ENCODE results near the gene ARHGAP27. TPM values are rescaled to one million over a fixed set of nuclear protein-coding genes. Genes with fewer than 3 reads are reported as not detected.
"Not testable (repeated sequence)": the region's sequence is repeated elsewhere in the genome, so short reads cannot be mapped to it uniquely, and the experiment has no call there.

The ARHGAP27 gene
- polyA plus RNA-seq, 3 donors: 47.2 to 315 (median 55.0) TPM

GRCh38 chr17:45345554-45346215, 87.0 kb downstream of the ARHGAP27 start:
- Mint-ChIP-seq H3K4me1 (peaks cover 19% of the 10 kb centered on the region), H3K27me3 (ENCODE audit: low read depth in 3 of 3) (peaks cover 1 to 3% (median 2%) of the 10 kb centered on the region in 3 donors), H3K36me3 (no peaks in the 10 kb centered on the region), H3K4me3 (no peak overlapping the region), H3K9me3 (no peaks in the 10 kb centered on the region), H3K27ac (peak overlapping the region in 4 of 7 donors; percentile 18 to 75 (median 43))
- H3K4me2 ChIP-seq (replicated peaks; ENCODE audit: extremely low read depth, low read length, poor library complexity, severe bottlenecking): no peak overlapping the region
- no peak overlapping the region for H3K4me3 ChIP-seq (replicated peaks in 1 of 3; ENCODE audit: low read depth in 2 of 3, low read length in 3 of 3)
- H3K79me2 ChIP-seq (ENCODE audit: insufficient read depth, low read length): no peaks in the 10 kb centered on the region
- H2AFZ ChIP-seq (ENCODE audit: insufficient read depth, low read depth, low read length, poor library complexity, severe bottlenecking): peak overlapping the region; percentile 52
- H3K9me3 ChIP-seq (replicated peaks in 1 of 2; ENCODE audit: control insufficient read depth in 1 of 2, insufficient read depth in 1 of 2, low read length in 2 of 2): no peaks in the 10 kb centered on the region
- no peaks in the 10 kb centered on the region for H3K27me3 ChIP-seq (ENCODE audit: control insufficient read depth in 2 of 2, insufficient read depth in 2 of 2, low read length in 2 of 2)
- H3K27ac ChIP-seq (ENCODE audit: low read depth in 1 of 2, low read length in 2 of 2): no peak overlapping the region
- no peaks in the 10 kb centered on the region for H3K36me3 ChIP-seq (replicated peaks in 1 of 2; ENCODE audit: control insufficient read depth in 1 of 2, insufficient read depth in 2 of 2, low read length in 2 of 2)
- H3K9ac ChIP-seq (ENCODE audit: insufficient read depth, low read length, poor library complexity, severe bottlenecking): no peak overlapping the region
- peaks cover 10 to 15% of the 10 kb centered on the region in 2 donors for H3K4me1 ChIP-seq (ENCODE audit: control insufficient read depth in 1 of 2, insufficient read depth in 2 of 2, low read length in 2 of 2)
- WGBS (ENCODE audit: insufficient coverage): 0% methylated on average over 2 of the region's 3 CpGs
- no peak for TF ChIP-seq CTCF (IDR thresholded peaks at IDR 0.05)
- intact Hi-C loops (cut with micrococcal nuclease): no loop called here
- H4K20me1 ChIP-seq (ENCODE audit: insufficient read depth, low read length): no peaks in the 10 kb centered on the region
- peak in 1 of 3 donors; percentile 18 for DNase-seq

DNA sequence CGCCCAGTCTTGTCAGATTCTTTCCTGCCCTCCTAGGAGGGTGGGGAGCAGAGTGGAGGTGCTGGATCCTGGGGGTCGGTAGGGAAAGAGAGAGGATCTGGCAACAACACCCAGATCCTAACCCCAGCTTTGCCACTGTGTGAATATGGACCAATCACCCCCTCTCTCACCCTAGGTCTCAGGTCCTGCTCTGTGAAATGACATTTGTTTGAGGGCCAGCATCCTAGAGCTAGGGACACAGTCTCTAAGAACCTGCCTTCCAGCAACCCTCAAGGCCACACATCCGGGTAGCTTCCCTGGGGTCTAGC, 87.5 kb downstream of the ARHGAP27 start:
- intact Hi-C loops (cut with micrococcal nuclease): no loop called here
- Histone ChIP-seq H3K27ac (ENCODE audit: low read depth in 1 of 2, low read length in 2 of 2) (no peak overlapping the region), H3K36me3 (replicated peaks in 1 of 2; ENCODE audit: control insufficient read depth in 1 of 2, insufficient read depth in 2 of 2, low read length in 2 of 2) (no peaks in the 10 kb centered on the region), H3K9ac (ENCODE audit: insufficient read depth, low read length, poor library complexity, severe bottlenecking) (no peak overlapping the region), H3K9me3 (replicated peaks in 1 of 2; ENCODE audit: control insufficient read depth in 1 of 2, insufficient read depth in 1 of 2, low read length in 2 of 2) (no peaks in the 10 kb centered on the region), H3K79me2 (ENCODE audit: insufficient read depth, low read length) (no peaks in the 10 kb centered on the region), H3K4me3 (replicated peaks in 1 of 3; ENCODE audit: low read depth in 2 of 3, low read length in 3 of 3) (no peak overlapping the region), H2AFZ (ENCODE audit: insufficient read depth, low read depth, low read length, poor library complexity, severe bottlenecking) (peak overlapping the region; percentile 52), H3K27me3 (ENCODE audit: control insufficient read depth in 2 of 2, insufficient read depth in 2 of 2, low read length in 2 of 2) (no peaks in the 10 kb centered on the region), H4K20me1 (ENCODE audit: insufficient read depth, low read length) (no peaks in the 10 kb centered on the region), H3K4me2 (replicated peaks; ENCODE audit: extremely low read depth, low read length, poor library complexity, severe bottlenecking) (no peak overlapping the region), H3K4me1 (ENCODE audit: control insufficient read depth in 1 of 2, insufficient read depth in 2 of 2, low read length in 2 of 2) (peaks cover 10 to 15% of the 10 kb centered on the region in 2 donors)
- Mint-ChIP-seq H3K4me3 (peak overlapping the region in 1 of 2 donors; percentile 42), H3K36me3 (no peaks in the 10 kb centered on the region), H3K4me1 (peaks cover 19% of the 10 kb centered on the region), H3K27ac (peak overlapping the region in 4 of 7 donors; percentile 18 to 75 (median 28)), H3K27me3 (ENCODE audit: low read depth in 3 of 3) (peaks cover 1 to 3% (median 2%) of the 10 kb centered on the region in 3 donors), H3K9me3 (no peaks in the 10 kb centered on the region)
- no peak for DNase-seq
- no peak for TF ChIP-seq CTCF (IDR thresholded peaks at IDR 0.05)
- 17% methylated on average over 1 of the region's 3 CpGs for WGBS (ENCODE audit: insufficient coverage)

- intact Hi-C loops (cut with micrococcal nuclease); H3K27ac Mint-ChIP-seq; H3K4me3 ChIP-seq (replicated peaks in 1 of 3; ENCODE audit: low read depth in 2 of 3, low read length in 3 of 3); H3K36me3 Mint-ChIP-seq; H3K27me3 ChIP-seq (ENCODE audit: control insufficient read depth in 2 of 2, insufficient read depth in 2 of 2, low read length in 2 of 2); H3K4me2 ChIP-seq (replicated peaks; ENCODE audit: extremely low read depth, low read length, poor library complexity, severe bottlenecking); H3K27me3 Mint-ChIP-seq (ENCODE audit: low read depth in 3 of 3); H3K4me3 Mint-ChIP-seq; H4K20me1 ChIP-seq (ENCODE audit: insufficient read depth, low read length); H3K27ac ChIP-seq (ENCODE audit: low read depth in 1 of 2, low read length in 2 of 2); H2AFZ ChIP-seq (ENCODE audit: insufficient read depth, low read depth, low read length, poor library complexity, severe bottlenecking); H3K79me2 ChIP-seq (ENCODE audit: insufficient read depth, low read length); H3K9me3 ChIP-seq (replicated peaks in 1 of 2; ENCODE audit: control insufficient read depth in 1 of 2, insufficient read depth in 1 of 2, low read length in 2 of 2); H3K9me3 Mint-ChIP-seq; H3K36me3 ChIP-seq (replicated peaks in 1 of 2; ENCODE audit: control insufficient read depth in 1 of 2, insufficient read depth in 2 of 2, low read length in 2 of 2); H3K9ac ChIP-seq (ENCODE audit: insufficient read depth, low read length, poor library complexity, severe bottlenecking); DNase-seq: not testable (repeated sequence)
- H3K4me1 ChIP-seq (ENCODE audit: control insufficient read depth in 1 of 2, insufficient read depth in 2 of 2, low read length in 2 of 2): peaks cover 10 to 15% of the 10 kb centered on the region in 2 donors
- no CpG with 5 or more reads among the region's 10 CpGs for WGBS (ENCODE audit: insufficient coverage)
- H3K4me1 Mint-ChIP-seq: peaks cover 19% of the 10 kb centered on the region
Measured at GRCh38 chr17:45343967-45344664, 88.6 kb downstream of the ARHGAP27 start.
